Transverse colon (tissue), 3 donors: Measurements from ENCODE around the gene KY.

Experiments used
- EP300 ChIP-seq: sonication (generic); formaldehyde crosslinking; IDR thresholded peaks from one replicate; pipeline ENCODE4 v1.6.1; 2017; ENCODE audit warnings: antibody characterized with exemption, low read depth
- POLR2A ChIP-seq: fragments of 450-650 bp; IDR thresholded peaks from one replicate; pipeline ENCODE4 v1.6.1; 2016; ENCODE audit warnings: antibody characterized with exemption, mild to moderate bottlenecking, moderate library complexity
- TF ChIP-seq, protein P1 (sequence below), 5 experiments: fragments of 200-600 bp in 3 of 5; fragments of 450-650 bp in 2 of 5; sonication (generic) in 3 of 5; IDR thresholded peaks; 1 replicate in 2 of 5; 2 replicates in 3 of 5; pipeline ENCODE4 v1.5.1; 2016 to 2017; ENCODE audit warnings: antibody characterized with exemption in 5 of 5, inconsistent platforms in 3 of 5, mild to moderate bottlenecking in 2 of 5, moderate library complexity in 1 of 5

DNA sequence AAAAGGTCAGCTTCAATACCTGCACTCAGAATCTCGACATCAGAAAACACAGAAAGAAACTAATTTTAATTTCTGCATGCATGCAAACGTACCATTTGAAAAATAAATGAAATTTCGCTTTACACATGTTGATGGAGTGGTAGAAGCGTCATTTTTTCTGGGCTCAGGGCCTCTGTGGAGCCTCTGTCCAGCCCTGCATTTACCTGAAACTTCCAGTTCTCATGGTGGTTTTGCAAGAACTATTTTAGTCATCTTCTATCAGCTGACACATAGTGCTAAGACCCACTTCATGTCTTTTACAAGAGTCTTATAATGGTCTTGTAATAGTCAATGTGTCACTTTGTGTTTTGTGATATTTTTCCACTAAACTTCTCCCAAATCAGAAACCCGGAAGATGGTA lies 5.3 kb downstream of the KY start:
- TF ChIP-seq, protein P1, sequence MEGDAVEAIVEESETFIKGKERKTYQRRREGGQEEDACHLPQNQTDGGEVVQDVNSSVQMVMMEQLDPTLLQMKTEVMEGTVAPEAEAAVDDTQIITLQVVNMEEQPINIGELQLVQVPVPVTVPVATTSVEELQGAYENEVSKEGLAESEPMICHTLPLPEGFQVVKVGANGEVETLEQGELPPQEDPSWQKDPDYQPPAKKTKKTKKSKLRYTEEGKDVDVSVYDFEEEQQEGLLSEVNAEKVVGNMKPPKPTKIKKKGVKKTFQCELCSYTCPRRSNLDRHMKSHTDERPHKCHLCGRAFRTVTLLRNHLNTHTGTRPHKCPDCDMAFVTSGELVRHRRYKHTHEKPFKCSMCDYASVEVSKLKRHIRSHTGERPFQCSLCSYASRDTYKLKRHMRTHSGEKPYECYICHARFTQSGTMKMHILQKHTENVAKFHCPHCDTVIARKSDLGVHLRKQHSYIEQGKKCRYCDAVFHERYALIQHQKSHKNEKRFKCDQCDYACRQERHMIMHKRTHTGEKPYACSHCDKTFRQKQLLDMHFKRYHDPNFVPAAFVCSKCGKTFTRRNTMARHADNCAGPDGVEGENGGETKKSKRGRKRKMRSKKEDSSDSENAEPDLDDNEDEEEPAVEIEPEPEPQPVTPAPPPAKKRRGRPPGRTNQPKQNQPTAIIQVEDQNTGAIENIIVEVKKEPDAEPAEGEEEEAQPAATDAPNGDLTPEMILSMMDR (IDR thresholded peaks at IDR 0.05), result no peak
- TF ChIP-seq POLR2A (no peak), EP300 (no peak)
